ENCODE results near the gene MARCHF6. TPM values are rescaled to one million over a fixed set of nuclear protein-coding genes. Genes with fewer than 3 reads are reported as not detected.

Gene MARCHF6
- total and polyA plus RNA-seq, 2 of the 8 experiments (the other 6 are each of a cell fraction or from before 2014, with no cell fraction given): 93.1 to 118 TPM

- Histone ChIP-seq H4K91ac (replicated peaks; ENCODE audit: insufficient read length, low read length) (no peak overlapping the region), H2AK5ac (ENCODE audit: low read depth, low read length) (no peak overlapping the region), H3K14ac (ENCODE audit: insufficient read length) (no peak overlapping the region), H2BK120ac (replicated peaks; ENCODE audit: low read depth, low read length) (no peak overlapping the region), H3K23ac (ENCODE audit: insufficient read length) (no peak overlapping the region), H2BK12ac (ENCODE audit: low read depth, low read length) (no peak overlapping the region), H3K79me1 (ENCODE audit: low read depth, low read length) (no peaks in the 10 kb centered on the region), H3K4ac (replicated peaks; ENCODE audit: insufficient read length, low read depth, low read length) (no peak overlapping the region), H2BK20ac (ENCODE audit: low read length) (no peak overlapping the region; the same call in 1 of the 2 replicates), H3K18ac (ENCODE audit: extremely low read depth, low read length) (no peak overlapping the region), H3K9ac (replicated peaks in 1 of 4; ENCODE audit: extremely low read depth in 1 of 4, low read depth in 3 of 4, low read length in 3 of 4) (no peak overlapping the region), H4K5ac (ENCODE audit: insufficient read length, low read depth, low read length) (no peak overlapping the region), H3K56ac (replicated peaks; ENCODE audit: insufficient read length, low read depth, low read length) (no peak overlapping the region), H3K36me3 (ENCODE audit: control insufficient read depth in 2 of 4, insufficient read depth in 4 of 4, low read length in 3 of 4) (no peaks in the 10 kb centered on the region), H3K27me3 (replicated peaks in 1 of 4; ENCODE audit: control insufficient read depth in 3 of 4, extremely low read depth in 1 of 4, insufficient read depth in 3 of 4, low read length in 3 of 4) (peaks cover 9 to 29% (median 24%) of the 10 kb centered on the region in 4 experiments), H3K79me2 (ENCODE audit: control insufficient read depth in 1 of 2, insufficient read depth in 2 of 2, low read length in 2 of 2) (no peaks in the 10 kb centered on the region), H4K8ac (ENCODE audit: extremely low read depth, insufficient read depth, low read length) (no peak overlapping the region), H4K20me1 (replicated peaks in 1 of 2; ENCODE audit: control insufficient read depth in 1 of 2, insufficient read depth in 2 of 2, low read length in 2 of 2) (no peaks in the 10 kb centered on the region), H2BK5ac (ENCODE audit: low read depth, low read length) (no peak overlapping the region), H3K23me2 (ENCODE audit: low read depth, low read length) (peaks cover under 1% of the 10 kb centered on the region; the same call in 1 of the 2 replicates), H3K4me3 (ENCODE audit: extremely low read depth in 1 of 4, insufficient read depth in 2 of 4, low read depth in 3 of 4, low read length in 4 of 4) (no peak overlapping the region), H3K4me1 (replicated peaks in 1 of 4; ENCODE audit: control insufficient read depth in 3 of 4, insufficient read depth in 4 of 4, low read length in 3 of 4) (no peaks in the 10 kb centered on the region; a peak in 1 of 7 replicates), H2AFZ (ENCODE audit: low read length) (no peak overlapping the region), H3K9me3 (ENCODE audit: insufficient read depth in 2 of 2, low read depth in 1 of 2, low read length in 1 of 2) (no peaks in the 10 kb centered on the region), H3K4me2 (ENCODE audit: insufficient read depth in 1 of 2, low read depth in 2 of 2, low read length in 2 of 2) (no peak overlapping the region), H2BK15ac (ENCODE audit: low read length) (no peak overlapping the region), H3K27ac (ENCODE audit: low read depth, low read length) (no peak overlapping the region)
- 82% methylated on average over 5 of the region's 5 CpGs; no CpG with 5 or more reads in 1 of the 2 experiments for WGBS, 2 experiments (ENCODE audit: extremely low coverage in 1 of 2, insufficient coverage in 1 of 2, insufficient read length in 1 of 2, insufficient replicate concordance in 2 of 2, low coverage in 1 of 2, low lambda C conversion rate in 2 of 2, missing lambda C conversion rate in 1 of 2)
- ChIA-PET CTCF (ENCODE audit: partially characterized antibody) (interaction anchor here (1.1 to 4.4 kb wide), 4 partner anchors 11 to 292 kb away, joined by 3 to 19 read pairs (median 6); no protein-coding TSS in a partner anchor), POLR2A (ENCODE audit: partially characterized antibody) (interaction anchor here (0.9 kb wide), 1 partner anchor 11 kb away, joined by 3 read pairs; no protein-coding TSS in a partner anchor)
- FAIRE-seq (no peak), DNase-seq (ENCODE audit: low read depth in 1 of 2, low spot score in 2 of 2) (no peak)
- TF ChIP-seq KDM4A (IDR thresholded peaks at IDR 0.05; ENCODE audit: low read depth, low read length, severe bottlenecking) (no peak), EP300 (IDR thresholded peaks at IDR 0.05; ENCODE audit: borderline replicate concordance in 1 of 2, low read depth in 2 of 2, low read length in 2 of 2) (no peak), SP1 (IDR thresholded peaks at IDR 0.05; ENCODE audit: low read depth, low read length) (no peak), GTF2F1 (IDR thresholded peaks at IDR 0.05; ENCODE audit: borderline replicate concordance, low read depth, low read length) (no peak), USF2 (IDR thresholded peaks at IDR 0.05; ENCODE audit: low read length) (no peak), GABPA (IDR thresholded peaks at IDR 0.05; ENCODE audit: borderline replicate concordance, insufficient read depth, low read length) (no peak), SIX5 (IDR thresholded peaks at IDR 0.05; ENCODE audit: low read depth, low read length) (no peak), TEAD4 (IDR thresholded peaks at IDR 0.05; ENCODE audit: low read depth, low read length) (no peak), EGR1 (IDR thresholded peaks at IDR 0.05; ENCODE audit: borderline replicate concordance, low read depth, low read length) (no peak)
- TF ChIP-seq, protein P1, sequence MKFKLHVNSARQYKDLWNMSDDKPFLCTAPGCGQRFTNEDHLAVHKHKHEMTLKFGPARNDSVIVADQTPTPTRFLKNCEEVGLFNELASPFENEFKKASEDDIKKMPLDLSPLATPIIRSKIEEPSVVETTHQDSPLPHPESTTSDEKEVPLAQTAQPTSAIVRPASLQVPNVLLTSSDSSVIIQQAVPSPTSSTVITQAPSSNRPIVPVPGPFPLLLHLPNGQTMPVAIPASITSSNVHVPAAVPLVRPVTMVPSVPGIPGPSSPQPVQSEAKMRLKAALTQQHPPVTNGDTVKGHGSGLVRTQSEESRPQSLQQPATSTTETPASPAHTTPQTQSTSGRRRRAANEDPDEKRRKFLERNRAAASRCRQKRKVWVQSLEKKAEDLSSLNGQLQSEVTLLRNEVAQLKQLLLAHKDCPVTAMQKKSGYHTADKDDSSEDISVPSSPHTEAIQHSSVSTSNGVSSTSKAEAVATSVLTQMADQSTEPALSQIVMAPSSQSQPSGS (IDR thresholded peaks at IDR 0.05; ENCODE audit: low read length): no peak
These were observed 25.2 kb upstream of the MARCHF6 start for GRCh38 chr5:10328323-10328722.

Data from H1 (cell line).